IMR-90 (cell line): ENCODE results near the gene F11. TPM values are rescaled to one million over a fixed set of nuclear protein-coding genes. Genes with fewer than 3 reads are reported as not detected.

Experiments
- ATAC-seq: fragments of 200-7000 bp; cut with Tn5 transposase; 2 replicates; pipeline ENCODE4 v1.9.1; 2020; ENCODE audit warnings: low read depth, mild to moderate bottlenecking, moderate library complexity
- BruUV-seq: library from RNA; stranded (reverse); fragments of 400-500 nt; replicated peaks from 2 replicates; lab custom pipeline; 2021; lab: Mats Ljungman, UMichigan
- CTCF ChIA-PET: fragments of 300-600 bp; formaldehyde crosslinking; extraction: SDS; loops from one replicate; lab custom pipeline; 2021; ENCODE audit warnings: antibody characterized with exemption; lab: Yijun Ruan, JAX
- POLR2A ChIA-PET: fragments of 300-600 bp; sonication (Branson Sonifier 250); formaldehyde crosslinking; loops from one replicate; lab custom pipeline; 2022; ENCODE audit warnings: antibody characterized with exemption; ENCODE audit not compliant: unreplicated experiment; lab: Charles Lee
- DNase-seq: peaks from one replicate; pipeline ENCODE4 v3.0.0; 2013
- H2AFZ ChIP-seq: replicated peaks from 2 replicates; pipeline ENCODE3; 2013; ENCODE audit warnings: low read length, mild to moderate bottlenecking; ENCODE audit not compliant: poor library complexity
- H2AK5ac ChIP-seq: 2 replicates; pipeline ENCODE4 v1.6.1; 2013; ENCODE audit warnings: low read depth, low read length, inconsistent platforms
- H2AK9ac ChIP-seq: replicated peaks from 2 replicates; pipeline ENCODE3; 2013; ENCODE audit warnings: mild to moderate bottlenecking, low read depth, low read length, moderate library complexity; ENCODE audit not compliant: poor library complexity
- H2BK120ac ChIP-seq: 2 replicates; pipeline ENCODE4 v1.6.1; 2013; ENCODE audit warnings: low read depth, low read length, inconsistent platforms
- H2BK15ac ChIP-seq: 3 replicates; pipeline ENCODE4 v1.6.1; 2013; ENCODE audit warnings: low read depth, low read length, inconsistent platforms
- H2BK20ac ChIP-seq: 2 replicates; pipeline ENCODE4 v1.6.1; 2013; ENCODE audit warnings: low read depth, mild to moderate bottlenecking, inconsistent platforms, low read length, moderate library complexity
- H2BK5ac ChIP-seq: 2 replicates; pipeline ENCODE4 v1.6.1; 2013; ENCODE audit warnings: mild to moderate bottlenecking, low read depth, low read length, inconsistent platforms; ENCODE audit not compliant: poor library complexity, severe bottlenecking
- H3K14ac ChIP-seq: replicated peaks from 2 replicates; pipeline ENCODE4 v1.6.1; 2013; ENCODE audit warnings: low read depth, low read length, inconsistent platforms
- H3K18ac ChIP-seq: 2 replicates; pipeline ENCODE4 v1.6.1; 2013; ENCODE audit warnings: low read depth, low read length, control low read depth
- H3K23ac ChIP-seq: 2 replicates; pipeline ENCODE4 v1.6.1; 2013; ENCODE audit warnings: low read depth, low read length, inconsistent platforms
- H3K27ac ChIP-seq: 2 replicates; pipeline ENCODE4 v1.5.1; 2013; ENCODE audit warnings: mild to moderate bottlenecking, control low read depth, low read length; ENCODE audit not compliant: insufficient read depth
- H3K27me3 ChIP-seq: 2 replicates; pipeline ENCODE4 v1.6.1; 2013; ENCODE audit warnings: low read length; ENCODE audit not compliant: control insufficient read depth, insufficient read depth
- H3K36me3 ChIP-seq: 2 replicates; pipeline ENCODE4 v1.6.1; 2013; ENCODE audit warnings: low read length, mixed read lengths; ENCODE audit not compliant: control insufficient read depth, insufficient read depth
- H3K4ac ChIP-seq: 2 replicates; pipeline ENCODE4 v1.6.1; 2013; ENCODE audit warnings: low read depth, low read length, inconsistent platforms
- H3K4me1 ChIP-seq: 2 replicates; pipeline ENCODE4 v1.6.1; 2013; ENCODE audit warnings: low read length, mixed read lengths; ENCODE audit not compliant: control insufficient read depth, insufficient read depth
- H3K4me2 ChIP-seq: 2 replicates; pipeline ENCODE4 v1.6.1; 2013; ENCODE audit warnings: low read depth, mild to moderate bottlenecking, control low read depth, low read length, moderate library complexity
- H3K4me3 ChIP-seq: 2 replicates; pipeline ENCODE4 v1.5.1; 2013; ENCODE audit warnings: low read depth, mild to moderate bottlenecking, control low read depth, low read length, moderate library complexity; ENCODE audit not compliant: insufficient read depth
- H3K56ac ChIP-seq: 2 replicates; pipeline ENCODE4 v1.6.1; 2013; ENCODE audit warnings: low read length, inconsistent platforms; ENCODE audit not compliant: insufficient read depth; ENCODE audit errors: extremely low read depth
- H3K79me1 ChIP-seq, 2 experiments: 2 replicates each; pipeline ENCODE4 v1.6.1; 2013; ENCODE audit warnings: low read length in 2 of 2, inconsistent platforms in 1 of 2, low read depth in 1 of 2
- H3K9ac ChIP-seq: 2 replicates; pipeline ENCODE4 v1.6.1; 2013; ENCODE audit warnings: low read depth, low read length, control low read depth
- H3K9me1 ChIP-seq: 2 replicates; pipeline ENCODE4 v1.6.1; 2013; ENCODE audit warnings: low read length, inconsistent platforms; ENCODE audit not compliant: insufficient read depth
- H3K9me3 ChIP-seq: 2 replicates; pipeline ENCODE4 v1.6.1; 2013; ENCODE audit warnings: low read length; ENCODE audit not compliant: control insufficient read depth, insufficient read depth
- H4K20me1 ChIP-seq: 2 replicates; pipeline ENCODE4 v1.6.1; 2013; ENCODE audit warnings: low read length, inconsistent platforms; ENCODE audit not compliant: insufficient read depth
- H4K5ac ChIP-seq: 2 replicates; pipeline ENCODE4 v1.6.1; 2013; ENCODE audit warnings: mild to moderate bottlenecking, low read depth, low read length, control low read depth
- H4K8ac ChIP-seq, 2 experiments: 2 replicates each; pipeline ENCODE4 v1.6.1; 2013; ENCODE audit warnings: low read depth in 2 of 2, low read length in 2 of 2, control low read depth in 1 of 2, inconsistent platforms in 1 of 2
- H4K91ac ChIP-seq: 2 replicates; pipeline ENCODE4 v1.6.1; 2013; ENCODE audit warnings: low read depth, low read length, inconsistent platforms; ENCODE audit not compliant: insufficient read depth
- BHLHE40 ChIP-seq: fragments of 150-350 bp; IDR thresholded peaks from 2 replicates; pipeline ENCODE4 v1.6.1; 2016; ENCODE audit warnings: mild to moderate bottlenecking, low read depth, low read length
- CEBPB ChIP-seq: IDR thresholded peaks from 2 replicates; pipeline ENCODE4 v1.6.1; 2012; ENCODE audit warnings: low read depth, low read length, improper control_type of control experiment
- CHD1 ChIP-seq: IDR thresholded peaks from 2 replicates; pipeline ENCODE4 v1.6.1; 2012; ENCODE audit warnings: low read depth, low read length, improper control_type of control experiment
- FOS ChIP-seq: fragments of 150-350 bp; IDR thresholded peaks from 2 replicates; pipeline ENCODE4 v1.6.1; 2016; ENCODE audit warnings: low read depth, low read length
- MAFK ChIP-seq: IDR thresholded peaks from 2 replicates; pipeline ENCODE4 v1.6.1; 2012; ENCODE audit warnings: low read depth, low read length, improper control_type of control experiment
- MAZ ChIP-seq: IDR thresholded peaks from 2 replicates; pipeline ENCODE4 v1.6.1; 2012; ENCODE audit warnings: low read depth, mild to moderate bottlenecking, low read length, improper control_type of control experiment, moderate library complexity, borderline replicate concordance
- MXI1 ChIP-seq: IDR thresholded peaks from 2 replicates; pipeline ENCODE4 v1.6.1; 2012; ENCODE audit warnings: low read depth, mild to moderate bottlenecking, low read length, moderate library complexity, borderline replicate concordance
- NFE2L2 ChIP-seq: fragments of 150-350 bp; IDR thresholded peaks from 2 replicates; pipeline ENCODE4 v1.6.1; 2016; ENCODE audit warnings: low read depth, mild to moderate bottlenecking, low read length
- POLR2A ChIP-seq: IDR thresholded peaks from 2 replicates; pipeline ENCODE4 v1.6.1; 2012; ENCODE audit warnings: mild to moderate bottlenecking, low read depth, low read length
- RCOR1 ChIP-seq: IDR thresholded peaks from 2 replicates; pipeline ENCODE4 v1.6.1; 2012; ENCODE audit warnings: mild to moderate bottlenecking, low read length, improper control_type of control experiment; ENCODE audit not compliant: insufficient replicate concordance
- RFX5 ChIP-seq: IDR thresholded peaks from 2 replicates; pipeline ENCODE4 v1.8.0; 2012; ENCODE audit warnings: low read depth, mild to moderate bottlenecking, low read length, moderate library complexity
- SMC3 ChIP-seq: fragments of 150-350 bp; IDR thresholded peaks from 2 replicates; pipeline ENCODE4 v1.6.1; 2016; ENCODE audit warnings: low read depth, mild to moderate bottlenecking, antibody characterized with exemption, low read length, moderate library complexity
- WGBS, 2 experiments: methylation state at CpG; one replicate each; pipeline versions ENCODE4 v1.1.5 to v1.1.7; 2013; ENCODE audit warnings: missing lambda C conversion rate in 2 of 2; ENCODE audit not compliant: insufficient read length in 1 of 2; ENCODE audit errors: extremely low coverage in 2 of 2; 5-methylcytosine and 5-hydroxymethylcytosine counted together
- dilution Hi-C: fragments of 300-500 bp; cut with HindIII; formaldehyde crosslinking; loops from one replicate; pipeline ENCODE4 v1.14.3; 2018; ENCODE audit warnings: low sequenced_read_pairs; ENCODE audit not compliant: unreplicated experiment
- in situ Hi-C: fragments of 300-500 bp; cut with MboI; formaldehyde crosslinking; loops from 3 replicates; pipeline ENCODE4 v1.14.3; 2019; ENCODE audit warnings: low sequenced_read_pairs, inconsistent platforms, mixed read lengths
- intact Hi-C: fragments of 100-400 bp; cut with micrococcal nuclease; formaldehyde crosslinking; loops from 2 replicates; pipeline ENCODE4 v1.10.0; 2022
- polyA plus RNA-seq, 3 experiments: library from polyadenylated mRNA; depleted of rRNA; stranded (reverse); fragments of >200 nt; gene quantifications; 2 replicates each; pipeline ENCODE4 v1.2.3, GENCODE V29; 2012; ENCODE audit warnings: low replicate concordance in 1 of 3
- total RNA-seq: library from RNA; depleted of rRNA; stranded (reverse); fragments of >200 nt; gene quantifications from 2 replicates; pipeline ENCODE4 v1.2.3, GENCODE V29; 2012
- TF ChIP-seq, protein P1 (sequence below): fragments of 150-350 bp; IDR thresholded peaks from 2 replicates; pipeline ENCODE4 v1.6.1; 2017; ENCODE audit warnings: mild to moderate bottlenecking, antibody characterized with exemption, low read length, low read depth
- TF ChIP-seq, protein P2 (sequence below): conservative IDR thresholded peaks from 2 replicates; pipeline ENCODE4 v1.5.1; 2012; ENCODE audit warnings: mild to moderate bottlenecking, low read depth, low read length, improper control_type of control experiment
- TF ChIP-seq, protein P3 (sequence below): fragments of 150-350 bp; IDR thresholded peaks from 2 replicates; pipeline ENCODE4 v1.6.1; 2016; ENCODE audit warnings: low read depth, mild to moderate bottlenecking, low read length, moderate library complexity, borderline replicate concordance

Gene F11
- total and polyA plus RNA-seq, 2 of the 4 experiments (the other 2 are of a cell fraction), result not detected

DNA sequence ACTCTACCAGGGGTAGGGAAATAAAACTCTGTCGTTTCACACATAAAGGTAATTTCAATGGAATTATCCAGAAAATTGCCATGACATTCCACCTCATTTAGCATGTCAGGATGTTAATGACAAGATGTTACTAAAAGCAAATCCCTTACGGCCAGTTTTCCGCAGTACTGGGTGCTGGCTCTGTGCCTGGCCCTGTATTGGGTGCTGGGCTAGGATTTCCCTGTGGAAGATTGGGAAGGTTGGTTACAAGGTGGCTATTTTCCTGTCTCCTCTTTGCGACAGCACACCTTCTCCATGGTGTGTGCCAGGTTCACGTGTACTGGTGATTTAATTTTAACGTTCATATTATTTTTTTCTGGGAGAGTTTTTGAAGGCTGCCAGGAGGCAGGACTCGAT is 25.5 kb upstream of the F11 start:
- no peak overlapping the region for H3K56ac ChIP-seq
- TF ChIP-seq MAFK (no peak), POLR2A (no peak), CEBPB (no peak), MAZ (no peak), NFE2L2 (no peak), MXI1 (no peak), RFX5 (no peak), BHLHE40 (no peak), CHD1 (no peak), RCOR1 (no peak), SMC3 (no peak), FOS (no peak)
- TF ChIP-seq, protein P1, sequence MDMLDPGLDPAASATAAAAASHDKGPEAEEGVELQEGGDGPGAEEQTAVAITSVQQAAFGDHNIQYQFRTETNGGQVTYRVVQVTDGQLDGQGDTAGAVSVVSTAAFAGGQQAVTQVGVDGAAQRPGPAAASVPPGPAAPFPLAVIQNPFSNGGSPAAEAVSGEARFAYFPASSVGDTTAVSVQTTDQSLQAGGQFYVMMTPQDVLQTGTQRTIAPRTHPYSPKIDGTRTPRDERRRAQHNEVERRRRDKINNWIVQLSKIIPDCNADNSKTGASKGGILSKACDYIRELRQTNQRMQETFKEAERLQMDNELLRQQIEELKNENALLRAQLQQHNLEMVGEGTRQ, result no peak
- TF ChIP-seq, protein P2, sequence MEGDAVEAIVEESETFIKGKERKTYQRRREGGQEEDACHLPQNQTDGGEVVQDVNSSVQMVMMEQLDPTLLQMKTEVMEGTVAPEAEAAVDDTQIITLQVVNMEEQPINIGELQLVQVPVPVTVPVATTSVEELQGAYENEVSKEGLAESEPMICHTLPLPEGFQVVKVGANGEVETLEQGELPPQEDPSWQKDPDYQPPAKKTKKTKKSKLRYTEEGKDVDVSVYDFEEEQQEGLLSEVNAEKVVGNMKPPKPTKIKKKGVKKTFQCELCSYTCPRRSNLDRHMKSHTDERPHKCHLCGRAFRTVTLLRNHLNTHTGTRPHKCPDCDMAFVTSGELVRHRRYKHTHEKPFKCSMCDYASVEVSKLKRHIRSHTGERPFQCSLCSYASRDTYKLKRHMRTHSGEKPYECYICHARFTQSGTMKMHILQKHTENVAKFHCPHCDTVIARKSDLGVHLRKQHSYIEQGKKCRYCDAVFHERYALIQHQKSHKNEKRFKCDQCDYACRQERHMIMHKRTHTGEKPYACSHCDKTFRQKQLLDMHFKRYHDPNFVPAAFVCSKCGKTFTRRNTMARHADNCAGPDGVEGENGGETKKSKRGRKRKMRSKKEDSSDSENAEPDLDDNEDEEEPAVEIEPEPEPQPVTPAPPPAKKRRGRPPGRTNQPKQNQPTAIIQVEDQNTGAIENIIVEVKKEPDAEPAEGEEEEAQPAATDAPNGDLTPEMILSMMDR, result no peak
- TF ChIP-seq, protein P3, sequence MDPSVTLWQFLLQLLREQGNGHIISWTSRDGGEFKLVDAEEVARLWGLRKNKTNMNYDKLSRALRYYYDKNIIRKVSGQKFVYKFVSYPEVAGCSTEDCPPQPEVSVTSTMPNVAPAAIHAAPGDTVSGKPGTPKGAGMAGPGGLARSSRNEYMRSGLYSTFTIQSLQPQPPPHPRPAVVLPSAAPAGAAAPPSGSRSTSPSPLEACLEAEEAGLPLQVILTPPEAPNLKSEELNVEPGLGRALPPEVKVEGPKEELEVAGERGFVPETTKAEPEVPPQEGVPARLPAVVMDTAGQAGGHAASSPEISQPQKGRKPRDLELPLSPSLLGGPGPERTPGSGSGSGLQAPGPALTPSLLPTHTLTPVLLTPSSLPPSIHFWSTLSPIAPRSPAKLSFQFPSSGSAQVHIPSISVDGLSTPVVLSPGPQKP, result no peak
- no peak overlapping the region for H2AK9ac ChIP-seq
- H3K23ac ChIP-seq, result no peak overlapping the region
- H3K18ac ChIP-seq, result no peak overlapping the region
- no peak overlapping the region for H2BK5ac ChIP-seq
- no peak overlapping the region for H3K4me2 ChIP-seq
- H2BK15ac ChIP-seq, result no peak overlapping the region
- H3K36me3 ChIP-seq, result no peaks in the 10 kb centered on the region
- intact Hi-C loops, result no loop called here
- no peak overlapping the region for H3K4ac ChIP-seq
- ATAC-seq (no peak), DNase-seq (no peak)
- no peak overlapping the region for H3K27ac ChIP-seq
- no TSS peak for BruUV-seq
- H4K20me1 ChIP-seq, result no peaks in the 10 kb centered on the region
- no peak overlapping the region for H4K8ac ChIP-seq
- H2AFZ ChIP-seq, result no peak overlapping the region
- dilution Hi-C loops, result no loop called here
- CTCF ChIA-PET, result no interaction called here
- no peak overlapping the region for H3K9ac ChIP-seq
- POLR2A ChIA-PET, result no interaction called here
- H4K5ac ChIP-seq, result no peak overlapping the region
- no peak overlapping the region for H4K91ac ChIP-seq
- H3K4me3 ChIP-seq, result no peak overlapping the region
- WGBS, 2 experiments, result 57% methylated on average over 1 of the region's 7 CpGs; no CpG with 5 or more reads in 1 of the 2 experiments
- no peaks in the 10 kb centered on the region for H3K4me1 ChIP-seq
- no peak overlapping the region for H2AK5ac ChIP-seq
- in situ Hi-C loops, result no loop called here
- no peak overlapping the region for H3K14ac ChIP-seq
- H3K9me1 ChIP-seq, result no peaks in the 10 kb centered on the region
- H3K79me1 ChIP-seq, result no peaks in the 10 kb centered on the region
- no peaks in the 10 kb centered on the region for H3K27me3 ChIP-seq
- no peaks in the 10 kb centered on the region for H3K9me3 ChIP-seq
- H2BK120ac ChIP-seq, result no peak overlapping the region
- H2BK20ac ChIP-seq, result no peak overlapping the region
